Keratinocyte (primary cell): ENCODE results near the gene ZNF302.

Experiments used
- EZH2 ChIP-seq: IDR thresholded peaks from one replicate; pipeline ENCODE4 v1.6.1; 2012; ENCODE audit warnings: inconsistent platforms, mild to moderate bottlenecking, low read length, moderate library complexity
- TF ChIP-seq, protein P1 (sequence below), 3 experiments: IDR thresholded peaks in 1 of 3; conservative IDR thresholded peaks in 1 of 3; optimal IDR thresholded peaks in 1 of 3; 2 replicates in 2 of 3; 3 replicates in 1 of 3; pipeline versions ENCODE3 to v1.5.1; 2011; ENCODE audit warnings: low read length in 3 of 3, mild to moderate bottlenecking in 3 of 3, moderate library complexity in 2 of 3, control low read depth in 1 of 3, inconsistent platforms in 1 of 3; ENCODE audit not compliant: insufficient read depth in 2 of 3; ENCODE audit errors: extremely low read depth in 1 of 3

DNA sequence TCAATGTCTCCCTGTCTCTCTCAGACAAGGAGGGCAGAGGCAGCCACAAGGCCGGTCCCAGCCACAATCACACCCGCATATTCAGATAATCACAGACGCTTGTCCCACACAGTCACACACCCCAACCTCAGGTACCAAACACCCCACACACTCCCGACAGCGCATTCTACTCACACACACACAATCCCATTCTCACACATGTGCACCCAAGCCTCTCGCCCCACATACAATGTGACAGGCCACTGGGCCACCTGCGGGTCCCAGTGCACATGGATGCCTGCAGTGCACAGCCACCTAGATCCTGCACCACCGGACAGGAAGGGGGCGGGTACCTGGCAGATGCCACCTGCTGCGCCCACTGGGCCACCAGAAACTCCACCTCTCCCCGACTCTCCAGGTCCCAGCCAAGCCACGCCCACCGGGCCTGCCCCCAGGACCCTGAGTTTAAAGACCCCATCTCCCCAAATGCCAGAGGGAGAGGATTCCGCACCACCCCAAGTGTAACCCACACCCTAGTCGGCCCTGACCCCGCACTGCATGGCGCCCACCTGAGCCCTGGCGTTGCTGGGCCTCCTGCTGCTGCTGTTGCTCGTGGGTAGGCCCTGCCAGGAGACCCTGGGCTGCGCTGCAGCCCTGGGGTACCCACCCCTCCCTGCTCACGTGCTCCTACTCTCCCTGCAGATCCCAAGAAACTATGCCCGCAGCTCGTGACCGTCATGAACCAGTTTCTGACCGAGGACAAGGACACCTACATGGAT, 11.1 kb upstream of the ZNF302 start:
- TF ChIP-seq, protein P1, sequence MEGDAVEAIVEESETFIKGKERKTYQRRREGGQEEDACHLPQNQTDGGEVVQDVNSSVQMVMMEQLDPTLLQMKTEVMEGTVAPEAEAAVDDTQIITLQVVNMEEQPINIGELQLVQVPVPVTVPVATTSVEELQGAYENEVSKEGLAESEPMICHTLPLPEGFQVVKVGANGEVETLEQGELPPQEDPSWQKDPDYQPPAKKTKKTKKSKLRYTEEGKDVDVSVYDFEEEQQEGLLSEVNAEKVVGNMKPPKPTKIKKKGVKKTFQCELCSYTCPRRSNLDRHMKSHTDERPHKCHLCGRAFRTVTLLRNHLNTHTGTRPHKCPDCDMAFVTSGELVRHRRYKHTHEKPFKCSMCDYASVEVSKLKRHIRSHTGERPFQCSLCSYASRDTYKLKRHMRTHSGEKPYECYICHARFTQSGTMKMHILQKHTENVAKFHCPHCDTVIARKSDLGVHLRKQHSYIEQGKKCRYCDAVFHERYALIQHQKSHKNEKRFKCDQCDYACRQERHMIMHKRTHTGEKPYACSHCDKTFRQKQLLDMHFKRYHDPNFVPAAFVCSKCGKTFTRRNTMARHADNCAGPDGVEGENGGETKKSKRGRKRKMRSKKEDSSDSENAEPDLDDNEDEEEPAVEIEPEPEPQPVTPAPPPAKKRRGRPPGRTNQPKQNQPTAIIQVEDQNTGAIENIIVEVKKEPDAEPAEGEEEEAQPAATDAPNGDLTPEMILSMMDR (optimal IDR thresholded peaks at IDR 0.05 in 1 of 3, IDR thresholded peaks at IDR 0.05 in 1 of 3, conservative IDR thresholded peaks at IDR 0.05 in 1 of 3; ENCODE audit: extremely low read depth in 1 of 3, insufficient read depth in 2 of 3, low read length in 3 of 3) = no peak
- TF ChIP-seq EZH2 = no peak
